Amniotic stem cell (primary cell): ENCODE data around the gene DHX16.

Experiments used
- DNase-seq: peaks from one replicate; lab custom pipeline; 2025; lab: John Stamatoyannopoulos, UW

DHX16 gene

GRCh38 chr6:30691208-30691847 lies 18.5 kb upstream of the DHX16 start:
- DNase-seq, result no peak

GRCh38 chr6:30690403-30691207 lies 17.8 kb upstream of the DHX16 start, which contains the start of gene NRM:
Gene NRM, minus strand, starts transcription at chr6:30690984. Its CDS starts 10 bp downstream, at chr6:30690974.
- DNase-seq, result peak; percentile 85

- no peak for DNase-seq
Measured at GRCh38 chr6:30689985-30690384, 17.2 kb upstream of the DHX16 start.

GRCh38 chr6:30689022-30689865 lies 16.4 kb upstream of the DHX16 start:
- DNase-seq, result no peak

GRCh38 chr6:30688569-30688968 lies 15.8 kb upstream of the DHX16 start:
- no peak for DNase-seq

- no peak for DNase-seq
Measured at GRCh38 chr6:30687659-30688431, 15.0 kb upstream of the DHX16 start.

GRCh38 chr6:30686908-30687658 lies 14.3 kb upstream of the DHX16 start:
- DNase-seq, result peak; percentile 97

- DNase-seq, result no peak
Measured at GRCh38 chr6:30686009-30686907, 13.5 kb upstream of the DHX16 start, which contains the start of gene PPP1R18. Gene PPP1R18, minus strand, starts transcription at chr6:30686645. Its CDS starts 627 bp downstream, at chr6:30686018.

- DNase-seq, result no peak
Measured at GRCh38 chr6:30685157-30686008, 12.6 kb upstream of the DHX16 start.

GRCh38 chr6:30684386-30685156 lies 11.8 kb upstream of the DHX16 start:
- DNase-seq, result no peak

GRCh38 chr6:30683980-30684338 lies 11.2 kb upstream of the DHX16 start:
- no peak for DNase-seq

GRCh38 chr6:30683183-30683979 lies 10.6 kb upstream of the DHX16 start:
- DNase-seq, result no peak

- peak; percentile 86 for DNase-seq
Measured at GRCh38 chr6:30682143-30683117, 9.6 kb upstream of the DHX16 start.

- no peak for DNase-seq
Measured at GRCh38 chr6:30681766-30682142, 8.9 kb upstream of the DHX16 start.

GRCh38 chr6:30679765-30680535 lies 7.1 kb upstream of the DHX16 start:
- DNase-seq, result no peak
